CD4-positive, alpha-beta T cell treated with Interferon alpha-2 for 1 hour (primary cell): Measurements from ENCODE around the gene CDH12.
"Not testable (repeated sequence)": the region's sequence is repeated elsewhere in the genome, so short reads cannot be mapped to it uniquely, and the experiment has no call there.

Experiments used
- DNase-seq, 2 donors: peaks; one replicate each; pipeline ENCODE4 v3.0.0-alpha.2; 2020 to 2022

Gene CDH12

GRCh38 chr5:22411554-22412349, 441.4 kb downstream of the CDH12 start:
- DNase-seq, result no peak

- DNase-seq, result no peak
Observed at GRCh38 chr5:22391956-22392355, 461.2 kb downstream of the CDH12 start.

DNA sequence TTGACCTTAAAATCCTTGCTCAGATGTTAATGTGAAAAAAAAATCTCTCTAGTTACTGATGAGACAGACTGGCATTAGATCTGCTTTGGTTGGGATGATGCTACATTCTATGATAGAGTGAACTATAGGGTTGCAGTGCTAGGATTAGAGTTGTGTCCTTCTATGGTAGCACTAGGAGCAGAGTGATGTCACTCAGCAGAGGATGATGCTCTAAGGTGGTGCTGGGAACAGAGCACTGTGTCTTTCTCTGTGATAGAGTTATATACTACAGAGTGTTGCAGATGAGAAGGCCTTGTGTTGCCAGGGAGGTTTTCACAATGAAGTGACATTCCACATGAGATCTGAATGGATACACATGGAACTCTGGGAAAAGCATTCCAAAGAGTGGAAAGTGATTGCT, 462.3 kb downstream of the CDH12 start:
- no peak for DNase-seq

GRCh38 chr5:22372826-22373660, 480.1 kb downstream of the CDH12 start:
- DNase-seq, result no peak

DNA sequence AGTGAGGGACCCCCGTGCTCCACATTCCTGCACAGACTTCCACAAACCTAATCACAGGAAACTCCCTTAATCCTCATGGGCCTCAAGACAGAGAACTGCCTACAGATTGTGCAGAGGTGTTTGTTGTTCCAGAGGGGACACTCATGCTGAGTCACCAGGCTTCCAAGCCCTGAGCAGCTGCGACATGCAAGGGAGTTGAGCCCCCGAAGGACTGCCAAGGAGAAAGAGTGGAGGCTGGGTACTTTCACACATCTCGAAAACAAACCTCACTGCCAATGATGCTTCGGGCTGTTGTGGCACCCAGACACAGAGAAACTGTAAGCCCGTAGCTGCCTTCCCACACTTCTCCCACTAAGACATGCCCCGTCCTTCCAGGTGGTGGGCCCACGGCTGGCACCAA, 480.8 kb downstream of the CDH12 start:
- no peak for DNase-seq

DNA sequence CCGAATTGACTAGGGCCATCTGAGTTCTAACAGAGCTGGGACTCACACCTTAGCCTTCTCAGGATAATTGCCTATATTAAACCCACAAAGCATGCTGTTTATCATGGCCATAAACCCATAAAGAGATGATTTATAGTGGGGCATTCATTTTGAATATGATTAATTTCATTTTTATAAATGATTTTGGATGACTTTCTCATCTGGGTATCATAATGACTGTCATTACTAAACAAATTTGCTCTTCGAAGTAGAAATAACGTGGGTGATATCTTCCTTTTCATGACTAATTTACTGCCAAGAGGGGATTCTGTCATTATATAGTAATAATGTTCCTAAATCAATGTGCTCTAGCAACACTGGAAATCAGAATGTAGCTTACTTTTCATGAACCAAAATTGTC, 498.2 kb downstream of the CDH12 start:
- DNase-seq, result no peak

DNA sequence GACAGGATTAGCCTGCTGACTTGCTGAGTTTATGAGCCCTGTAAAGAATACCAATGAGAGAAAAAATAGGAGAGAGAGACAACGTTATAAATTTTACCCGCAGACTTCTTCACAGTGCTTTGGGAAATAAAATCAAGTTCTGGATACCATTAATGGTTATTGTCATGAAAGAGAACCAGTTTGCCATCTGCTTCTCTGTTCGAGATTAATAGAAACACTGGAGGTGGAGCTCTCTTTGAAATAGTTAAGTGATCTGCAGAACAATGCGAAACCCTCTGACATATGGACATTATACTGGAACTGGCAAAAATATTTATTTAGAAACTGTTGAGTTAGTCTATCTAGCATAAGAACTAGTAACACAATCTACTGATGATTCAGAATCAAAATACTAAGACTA, 500.7 kb downstream of the CDH12 start:
- DNase-seq, result no peak

DNA sequence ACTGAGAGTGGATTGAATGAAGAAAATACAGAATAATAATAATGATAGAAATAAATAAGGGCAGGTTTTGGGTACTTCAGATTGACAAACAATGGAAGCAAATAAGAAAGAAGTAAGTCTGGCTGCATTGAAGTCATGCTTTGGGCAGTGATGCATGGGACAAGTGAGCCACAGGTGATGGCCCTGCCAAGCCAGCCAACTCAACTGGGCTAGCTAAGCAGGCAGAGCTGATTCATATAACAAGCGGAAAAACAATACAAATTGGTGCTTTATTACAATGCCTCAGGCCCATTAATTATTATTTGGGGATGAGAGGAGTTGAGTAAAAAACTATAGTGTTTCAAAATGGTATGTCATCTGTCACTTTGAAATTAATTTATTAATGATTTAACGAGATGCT, 502.0 kb downstream of the CDH12 start:
- no peak for DNase-seq

- DNase-seq, result no peak
Observed at GRCh38 chr5:22348027-22348426, 505.1 kb downstream of the CDH12 start.

- no peak for DNase-seq
Observed at GRCh38 chr5:22344000-22344399, 509.1 kb downstream of the CDH12 start.

DNA sequence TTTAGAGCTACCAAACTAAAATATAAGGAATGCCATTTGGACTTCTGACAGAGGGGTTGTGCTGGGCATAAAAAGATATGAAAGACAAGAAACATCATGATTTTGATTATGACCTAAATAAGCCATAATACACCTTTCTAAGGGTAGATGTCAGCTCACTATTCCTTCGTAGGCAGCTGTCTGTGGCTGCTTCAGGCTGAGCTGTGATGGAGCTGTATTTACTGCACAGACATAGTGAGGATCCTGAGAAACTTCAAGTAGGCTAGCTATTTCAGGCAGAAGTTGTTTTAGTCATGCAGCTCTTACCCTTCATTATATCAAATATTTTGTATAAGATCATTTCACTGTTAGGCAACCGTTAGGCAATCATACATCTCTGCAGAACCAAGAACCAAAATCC, 511.7 kb downstream of the CDH12 start:
- DNase-seq, result no peak

DNA sequence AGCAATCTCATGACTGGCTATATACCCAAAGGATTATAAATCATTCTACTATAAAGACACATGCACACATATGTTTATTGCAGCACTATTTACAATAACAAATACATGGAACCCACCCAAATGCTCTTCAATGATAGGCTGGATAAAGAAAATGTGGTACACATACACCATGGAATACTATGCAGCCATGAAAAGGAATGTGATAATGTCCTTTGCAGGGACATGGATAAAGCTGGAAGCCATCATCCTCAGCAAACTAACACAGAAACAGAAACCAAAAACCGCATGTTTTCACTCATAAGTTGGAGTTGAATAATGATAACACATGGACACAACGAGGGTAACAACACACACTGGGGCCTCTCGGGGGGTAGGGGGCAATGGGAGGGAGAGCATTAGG, 520.2 kb downstream of the CDH12 start:
- DNase-seq, result not testable (repeated sequence)

- DNase-seq, result no peak
Observed at GRCh38 chr5:22329683-22330082, 523.5 kb downstream of the CDH12 start.

DNA sequence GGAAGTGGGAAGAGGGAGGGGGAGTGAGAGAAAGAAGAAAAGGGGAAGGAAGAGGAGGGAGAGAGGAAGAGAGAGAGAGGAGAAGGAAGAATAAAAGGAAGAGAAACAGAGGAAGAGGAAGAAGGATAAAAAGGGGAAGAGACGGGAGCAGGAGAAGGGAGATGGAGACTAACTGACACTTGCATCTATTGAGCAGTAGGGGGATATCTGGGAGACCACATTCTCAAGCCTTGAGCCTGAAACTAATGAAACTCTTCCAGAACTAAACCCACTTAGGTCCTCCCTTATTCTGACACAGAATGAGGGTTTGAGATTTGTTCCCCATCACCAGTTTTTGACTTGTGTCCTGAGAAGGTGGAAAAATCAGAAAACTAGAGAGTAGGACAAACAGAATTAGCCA, 533.3 kb downstream of the CDH12 start:
- no peak for DNase-seq

DNA sequence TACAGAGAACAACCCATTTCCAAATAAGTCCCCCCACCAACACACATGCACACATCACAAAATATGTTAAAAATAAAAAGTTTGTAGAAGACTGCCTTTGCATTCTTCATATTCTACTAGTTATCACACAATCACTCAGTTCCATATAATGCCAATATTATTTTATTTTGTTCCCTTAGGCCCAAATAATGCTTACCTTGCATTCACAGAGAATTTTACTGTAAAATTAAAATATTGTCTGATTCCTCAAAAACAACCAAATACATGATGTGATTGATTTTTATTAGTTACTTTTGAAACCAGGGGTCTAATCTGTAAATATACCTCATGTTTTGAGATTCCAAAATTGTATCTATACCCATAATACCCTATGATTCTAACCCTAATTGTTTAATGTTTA, 536.9 kb downstream of the CDH12 start:
- DNase-seq, result no peak

DNA sequence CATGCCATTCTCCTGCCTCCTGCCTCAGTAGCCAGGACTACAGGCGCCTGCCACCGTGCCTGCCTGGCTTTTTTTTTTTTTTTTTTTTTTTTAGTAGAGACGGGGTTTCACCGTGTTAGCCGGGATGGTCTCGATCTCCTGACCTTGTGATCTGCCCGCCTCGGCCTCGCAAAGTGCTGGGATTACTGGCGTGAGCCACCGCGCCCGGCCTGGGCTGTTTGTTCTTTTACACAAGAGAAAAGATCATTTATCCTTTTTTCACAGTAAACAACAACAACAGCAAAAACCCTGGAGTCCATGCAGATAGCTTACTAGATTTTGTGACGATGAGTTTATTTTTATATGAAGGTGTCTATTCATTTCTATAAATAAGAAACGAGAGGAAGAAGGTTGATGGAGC, 538.1 kb downstream of the CDH12 start:
- DNase-seq, result not testable (repeated sequence)

- DNase-seq, result no peak
Observed at GRCh38 chr5:22314548-22314947, 538.6 kb downstream of the CDH12 start.

- no peak for DNase-seq
Observed at GRCh38 chr5:22306011-22306410, 547.1 kb downstream of the CDH12 start.

DNA sequence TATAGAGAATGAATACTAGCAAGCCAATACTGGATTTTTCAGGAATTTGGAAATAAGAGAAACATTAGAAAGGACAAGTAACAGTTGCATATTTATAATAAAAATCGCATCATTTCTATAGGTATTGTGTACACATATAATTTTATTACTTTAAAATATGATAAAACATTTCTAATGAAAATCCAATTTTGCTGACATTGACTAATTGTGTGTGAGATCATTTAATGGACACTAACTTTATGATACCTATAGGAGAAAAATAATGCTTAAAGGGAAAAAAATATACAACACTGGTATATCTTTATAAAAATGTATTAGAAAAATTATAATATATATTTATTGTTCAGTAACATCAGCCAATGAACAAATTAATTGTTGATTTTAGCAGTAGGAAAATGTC, 557.3 kb downstream of the CDH12 start:
- DNase-seq, result no peak

GRCh38 chr5:22293147-22293546, 560.0 kb downstream of the CDH12 start:
- DNase-seq, result no peak

GRCh38 chr5:22278164-22278563, 575.0 kb downstream of the CDH12 start:
- no peak for DNase-seq

DNA sequence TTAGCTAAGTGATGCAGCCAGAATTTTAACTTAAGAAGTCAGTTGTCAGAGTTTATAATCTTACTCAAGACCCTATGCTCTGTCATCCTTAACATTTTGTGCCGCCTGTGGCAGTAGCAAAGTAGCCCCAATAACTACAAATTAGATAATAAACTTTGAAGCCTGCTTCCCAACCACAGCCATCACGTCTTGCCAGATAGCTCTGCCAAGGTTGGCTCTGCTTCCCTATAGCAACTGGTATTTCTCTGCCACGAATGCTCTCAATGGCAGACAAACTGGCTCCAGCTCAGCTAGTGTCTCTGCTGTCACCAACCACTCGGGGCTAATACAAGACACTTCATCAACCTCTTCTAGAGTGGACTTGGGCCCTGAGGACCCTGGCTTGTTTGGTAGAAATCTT, 576.1 kb downstream of the CDH12 start:
- no peak for DNase-seq

DNA sequence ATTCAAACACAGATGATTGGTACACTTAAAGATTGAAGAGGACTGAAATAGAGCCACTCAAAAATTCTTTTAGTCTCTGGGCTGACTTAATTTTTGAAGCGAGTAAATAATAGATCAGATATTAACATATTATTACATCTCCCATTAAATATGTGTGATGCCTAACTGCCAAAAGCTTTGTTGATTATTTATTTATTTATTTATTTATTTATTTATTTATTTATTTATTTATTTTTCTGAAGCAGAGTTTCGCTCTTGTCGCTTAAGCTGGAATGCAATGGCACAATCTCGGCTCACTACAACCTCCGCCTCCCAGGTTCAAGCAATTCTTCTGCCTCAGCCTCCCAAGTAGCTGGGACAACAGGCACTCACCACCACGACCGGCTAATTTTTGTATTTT, 587.3 kb downstream of the CDH12 start:
- DNase-seq, result not testable (repeated sequence)

DNA sequence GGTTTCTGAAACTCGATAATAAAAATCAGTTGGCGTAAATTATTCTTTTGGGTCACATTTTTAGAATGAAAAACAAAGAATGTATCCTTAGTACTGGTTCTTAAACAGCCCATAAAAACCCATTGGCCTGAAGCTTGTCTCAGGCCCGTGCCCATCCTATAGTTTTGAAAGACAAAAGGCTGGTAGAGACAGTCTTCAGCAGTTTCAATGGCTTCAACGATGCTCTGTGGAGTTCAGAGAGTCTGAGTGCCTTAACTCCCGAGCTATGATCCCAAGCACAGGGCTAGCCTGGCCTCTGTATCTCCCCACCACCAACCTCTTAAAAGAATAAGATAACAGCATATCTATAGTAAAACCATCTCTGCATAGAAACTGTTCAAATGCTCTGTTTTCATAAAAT, 595.0 kb downstream of the CDH12 start:
- DNase-seq, result no peak
